DND-41 (cell line): ENCODE data around the gene ZNF528.
A peak's percentile ranks its signal among the peaks of the same experiment; 100 is the strongest.

Source experiments
- ATAC-seq: fragments of 200-7000 bp; cut with Tn5 transposase; 3 replicates; pipeline ENCODE4 v1.9.1; 2021; ENCODE audit warnings: low read depth; ENCODE audit not compliant: insufficient read depth
- DNase-seq: peaks from one replicate; pipeline ENCODE4 v3.0.0-alpha.2; 2020
- H2AFZ ChIP-seq: 2 replicates; pipeline ENCODE4 v1.6.0; 2012; ENCODE audit warnings: low read depth, low read length
- H3K27ac ChIP-seq: 2 replicates; pipeline ENCODE4 v1.5.1; 2012; ENCODE audit warnings: low read length, inconsistent platforms
- H3K27me3 ChIP-seq: fragments of 200-600 bp; sonication (generic); 2 replicates; pipeline ENCODE4 v1.6.0; 2012; ENCODE audit warnings: low read length, mild to moderate bottlenecking, inconsistent platforms; ENCODE audit not compliant: insufficient read depth, poor library complexity
- H3K36me3 ChIP-seq: 2 replicates; pipeline ENCODE4 v1.5.1; 2012; ENCODE audit warnings: low read length, inconsistent platforms; ENCODE audit not compliant: insufficient read depth
- H3K4me1 ChIP-seq: 2 replicates; pipeline ENCODE4 v1.5.1; 2012; ENCODE audit warnings: mild to moderate bottlenecking, low read length; ENCODE audit not compliant: insufficient read depth
- H3K4me2 ChIP-seq: 2 replicates; pipeline ENCODE4 v1.6.0; 2012; ENCODE audit warnings: mild to moderate bottlenecking, moderate library complexity, low read length, inconsistent platforms; ENCODE audit not compliant: insufficient read depth
- H3K4me3 ChIP-seq, 2 experiments: fragments of 200-600 bp in 1 of 2; shearing (Covaris generic) in 1 of 2; 2 replicates each; pipeline ENCODE4 v1.5.1; 2012 to 2016; ENCODE audit warnings: inconsistent platforms in 2 of 2, low read length in 2 of 2, mild to moderate bottlenecking in 2 of 2, low read depth in 1 of 2, moderate library complexity in 1 of 2
- H3K79me2 ChIP-seq: 2 replicates; pipeline ENCODE4 v1.6.0; 2012; ENCODE audit warnings: low read length, inconsistent platforms; ENCODE audit not compliant: insufficient read depth
- H3K9ac ChIP-seq: 2 replicates; pipeline ENCODE4 v1.6.0; 2012; ENCODE audit warnings: low read depth, mild to moderate bottlenecking, inconsistent platforms, low read length, moderate library complexity
- H3K9me3 ChIP-seq: 2 replicates; pipeline ENCODE4 v1.5.1; 2012; ENCODE audit warnings: low read length, moderate library complexity, mild to moderate bottlenecking, inconsistent platforms; ENCODE audit not compliant: insufficient read depth, severe bottlenecking
- H4K20me1 ChIP-seq: 2 replicates; pipeline ENCODE4 v1.6.0; 2012; ENCODE audit warnings: low read length; ENCODE audit not compliant: insufficient read depth
- EZH2 ChIP-seq: IDR thresholded peaks from 3 replicates; pipeline ENCODE4 v1.6.1; 2012; ENCODE audit warnings: borderline replicate concordance, low read depth, mild to moderate bottlenecking, moderate library complexity, low read length, inconsistent platforms; ENCODE audit not compliant: severe bottlenecking
- TF ChIP-seq, protein P1 (sequence below): IDR thresholded peaks from 2 replicates; pipeline ENCODE4 v1.5.1; 2012; ENCODE audit warnings: borderline replicate concordance, low read length, moderate library complexity, mild to moderate bottlenecking; ENCODE audit not compliant: poor library complexity, severe bottlenecking; ENCODE audit errors: extremely low read depth

Gene ZNF528

DNA sequence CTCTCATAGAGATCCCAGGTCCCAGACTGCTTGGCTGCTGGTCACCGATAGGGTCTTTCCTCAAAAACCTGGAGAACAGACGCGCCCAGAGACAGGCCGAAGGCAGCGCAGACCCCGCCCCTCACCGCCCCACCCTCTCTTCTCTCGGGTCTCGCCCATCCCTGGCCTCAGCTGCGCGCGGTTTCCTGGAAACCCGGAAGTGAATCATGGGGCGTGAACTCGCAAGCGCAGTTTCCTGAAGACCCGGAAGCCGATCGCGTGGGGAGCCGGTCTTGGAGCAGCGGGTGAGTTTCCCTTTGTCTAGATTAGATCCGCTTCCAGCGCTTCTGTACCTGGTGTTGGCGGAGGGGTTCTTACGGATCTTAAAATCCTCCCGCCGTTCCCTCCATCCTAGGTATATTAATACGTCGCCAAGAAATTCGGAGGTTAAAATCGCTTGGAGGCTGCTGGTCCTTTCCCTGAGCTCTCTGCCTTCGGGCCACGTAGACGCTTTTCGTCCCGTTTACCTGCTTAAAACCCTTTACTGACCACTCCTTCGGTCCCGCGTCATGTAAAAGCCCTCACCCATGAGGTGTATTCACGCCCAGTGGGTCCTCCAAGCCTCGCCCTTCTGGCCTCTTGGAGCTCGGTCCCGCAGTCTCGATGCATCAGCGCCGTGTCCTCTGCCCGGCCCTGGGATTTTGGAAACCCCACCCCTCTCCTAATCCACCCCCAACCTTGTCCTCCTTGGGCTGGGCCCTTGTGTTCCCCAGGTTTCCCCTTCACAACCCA lies 55.9 kb downstream of the ZNF528 start, which contains the start of gene ZNF578:
Gene ZNF578 (plus strand): TSS at position 230 of the 771 bp plus-strand sequence. CDS start 48,293 bp downstream, outside the sequence.
- H3K79me2 ChIP-seq = no peaks in the 10 kb centered on the region
- no peak within 1 kb of the TSS for H3K27ac ChIP-seq
- no peak within 1 kb of the TSS for H3K9ac ChIP-seq
- DNase-seq (no peak), ATAC-seq (no peak)
- no peaks in the 10 kb centered on the region for H3K27me3 ChIP-seq
- H3K9me3 ChIP-seq = peaks cover 5% of the 10 kb centered on the region
- no peaks in the 10 kb centered on the region for H3K4me1 ChIP-seq
- H4K20me1 ChIP-seq = no peaks in the 10 kb centered on the region
- no peaks in the 10 kb centered on the region for H3K36me3 ChIP-seq
- no peak within 1 kb of the TSS for H3K4me2 ChIP-seq
- no peak for TF ChIP-seq EZH2
- TF ChIP-seq, protein P1, sequence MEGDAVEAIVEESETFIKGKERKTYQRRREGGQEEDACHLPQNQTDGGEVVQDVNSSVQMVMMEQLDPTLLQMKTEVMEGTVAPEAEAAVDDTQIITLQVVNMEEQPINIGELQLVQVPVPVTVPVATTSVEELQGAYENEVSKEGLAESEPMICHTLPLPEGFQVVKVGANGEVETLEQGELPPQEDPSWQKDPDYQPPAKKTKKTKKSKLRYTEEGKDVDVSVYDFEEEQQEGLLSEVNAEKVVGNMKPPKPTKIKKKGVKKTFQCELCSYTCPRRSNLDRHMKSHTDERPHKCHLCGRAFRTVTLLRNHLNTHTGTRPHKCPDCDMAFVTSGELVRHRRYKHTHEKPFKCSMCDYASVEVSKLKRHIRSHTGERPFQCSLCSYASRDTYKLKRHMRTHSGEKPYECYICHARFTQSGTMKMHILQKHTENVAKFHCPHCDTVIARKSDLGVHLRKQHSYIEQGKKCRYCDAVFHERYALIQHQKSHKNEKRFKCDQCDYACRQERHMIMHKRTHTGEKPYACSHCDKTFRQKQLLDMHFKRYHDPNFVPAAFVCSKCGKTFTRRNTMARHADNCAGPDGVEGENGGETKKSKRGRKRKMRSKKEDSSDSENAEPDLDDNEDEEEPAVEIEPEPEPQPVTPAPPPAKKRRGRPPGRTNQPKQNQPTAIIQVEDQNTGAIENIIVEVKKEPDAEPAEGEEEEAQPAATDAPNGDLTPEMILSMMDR = no peak
- H2AFZ ChIP-seq = no peak within 1 kb of the TSS
- H3K4me3 ChIP-seq = no peak within 1 kb of the TSS

DNA sequence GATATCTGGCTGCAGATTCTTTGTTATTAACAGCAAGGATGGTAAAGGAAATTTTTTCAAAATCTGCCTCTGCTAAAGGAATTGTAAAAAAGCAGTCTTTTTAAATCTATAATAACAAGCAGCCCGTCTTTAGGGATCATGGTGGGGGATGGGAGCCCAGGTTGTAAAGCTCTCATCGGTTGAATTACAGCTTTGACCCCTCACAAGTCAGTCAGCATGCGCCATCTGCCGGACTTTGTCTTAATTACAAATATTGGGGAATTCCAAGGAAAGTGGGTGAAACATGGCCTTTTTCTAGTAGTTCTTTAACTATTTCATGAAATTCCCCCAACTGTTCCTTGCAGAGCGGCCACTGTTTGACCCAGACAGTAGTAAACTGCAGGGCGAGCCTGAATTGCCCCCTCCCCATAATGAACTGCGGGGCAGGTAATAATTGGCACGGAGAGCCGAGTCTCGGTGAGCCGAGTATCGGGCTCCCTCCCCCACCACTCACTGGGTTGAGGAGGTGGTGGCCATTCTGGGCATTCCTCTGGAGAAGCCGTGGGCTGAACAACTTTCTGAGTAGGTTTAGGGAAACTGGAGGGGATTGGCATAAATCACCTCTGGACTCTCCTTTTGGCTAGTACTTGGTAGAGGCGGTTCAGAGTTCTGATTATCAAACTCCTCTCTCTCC lies 67.3 kb downstream of the ZNF528 start:
- 0 out of 2 replicates have a peak, but pooled peaks cover 3% of the 10 kb centered on the region for H3K4me1 ChIP-seq
- DNase-seq (peak; percentile 61), ATAC-seq (peak; percentile 35; the same call in 1 of the 3 replicates)
- TF ChIP-seq EZH2 = no peak
- TF ChIP-seq, protein P1 = peak; percentile 66
- no peaks in the 10 kb centered on the region for H4K20me1 ChIP-seq
- no peaks in the 10 kb centered on the region for H3K27me3 ChIP-seq
- no peak overlapping the region for H3K9ac ChIP-seq
- H3K36me3 ChIP-seq = no peaks in the 10 kb centered on the region
- H3K27ac ChIP-seq = no peak overlapping the region
- peaks cover 12% of the 10 kb centered on the region for H3K9me3 ChIP-seq
- H2AFZ ChIP-seq = no peak overlapping the region; the same call in 1 of the 2 replicates
- H3K4me3 ChIP-seq = no peak overlapping the region
- H3K79me2 ChIP-seq = no peaks in the 10 kb centered on the region
- no peak overlapping the region for H3K4me2 ChIP-seq
